Liver (tissue), 9 donors: ENCODE measurements around the gene AFF4. TPM values are rescaled to one million over a fixed set of nuclear protein-coding genes. Genes with fewer than 3 reads are reported as not detected.

Experiments used
- DNase-seq: peaks from one replicate; pipeline ENCODE4 v3.0.0-alpha.2; 2017; ENCODE audit warnings: low spot score
- H3K27ac ChIP-seq, 2 donors: one replicate each; pipeline ENCODE4 v1.7.0; 2013; ENCODE audit warnings: inconsistent platforms in 2 of 2, low read length in 2 of 2, control low read depth in 1 of 2, low read depth in 1 of 2, mild to moderate bottlenecking in 1 of 2
- H3K27me3 ChIP-seq, 4 donors: one replicate each; pipeline versions ENCODE4 v1.6.1 to v1.7.0; 2013; ENCODE audit warnings: low read length in 3 of 4, inconsistent platforms in 1 of 4, mild to moderate bottlenecking in 1 of 4, moderate library complexity in 1 of 4; ENCODE audit not compliant: control insufficient read depth in 4 of 4, insufficient read depth in 4 of 4
- H3K36me3 ChIP-seq, 4 donors: one replicate each; pipeline versions ENCODE4 v1.6.1 to v1.7.0; 2013; ENCODE audit warnings: low read length in 3 of 4, mild to moderate bottlenecking in 3 of 4, low read depth in 1 of 4, moderate library complexity in 1 of 4; ENCODE audit not compliant: control insufficient read depth in 4 of 4, insufficient read depth in 3 of 4
- H3K4me1 ChIP-seq, 4 donors: one replicate each; pipeline versions ENCODE4 v1.6.1 to v1.7.0; 2013; ENCODE audit warnings: low read length in 3 of 4, mild to moderate bottlenecking in 3 of 4, moderate library complexity in 1 of 4; ENCODE audit not compliant: control insufficient read depth in 4 of 4, insufficient read depth in 4 of 4
- H3K4me3 ChIP-seq, 3 donors: one replicate each; pipeline versions ENCODE4 v1.6.1 to v1.7.0; 2013; ENCODE audit warnings: low read length in 3 of 3, control low read depth in 1 of 3, low read depth in 1 of 3, mild to moderate bottlenecking in 1 of 3
- H3K9ac ChIP-seq, 2 donors: one replicate each; pipeline ENCODE4 v1.7.0; 2013; ENCODE audit warnings: low read length in 2 of 2, mild to moderate bottlenecking in 2 of 2, moderate library complexity in 2 of 2, control low read depth in 1 of 2, low read depth in 1 of 2
- H3K9me3 ChIP-seq, 4 donors: one replicate each; pipeline versions ENCODE4 v1.6.1 to v1.7.0; 2013; ENCODE audit warnings: low read length in 3 of 4; ENCODE audit not compliant: control insufficient read depth in 4 of 4
- EGR1 ChIP-seq, 2 donors: IDR thresholded peaks; 2 replicates each; pipeline ENCODE4 v1.6.1; 2016 to 2018; ENCODE audit warnings: antibody characterized with exemption in 2 of 2, low read depth in 2 of 2
- FOXA1 ChIP-seq: IDR thresholded peaks from 2 replicates; pipeline ENCODE4 v1.6.1; 2016; ENCODE audit warnings: antibody characterized with exemption
- FOXA2 ChIP-seq: IDR thresholded peaks from 2 replicates; pipeline ENCODE4 v1.6.1; 2016; ENCODE audit warnings: antibody characterized with exemption
- GABPA ChIP-seq, 2 donors: IDR thresholded peaks in 1 of 2; conservative IDR thresholded peaks in 1 of 2; 2 replicates each; pipeline ENCODE4 v1.6.1; 2016; ENCODE audit warnings: antibody characterized with exemption in 2 of 2, mild to moderate bottlenecking in 1 of 2, moderate library complexity in 1 of 2
- HNF4A ChIP-seq, 2 donors: conservative IDR thresholded peaks; 2 replicates each; pipeline ENCODE4 v1.6.1; 2016; ENCODE audit warnings: antibody characterized with exemption in 2 of 2, mild to moderate bottlenecking in 2 of 2
- HNF4G ChIP-seq: IDR thresholded peaks from 2 replicates; pipeline ENCODE4 v1.6.1; 2016; ENCODE audit warnings: antibody characterized with exemption
- JUND ChIP-seq, 2 donors: IDR thresholded peaks; 2 replicates each; pipeline ENCODE4 v1.6.1; 2016; ENCODE audit warnings: antibody characterized with exemption in 2 of 2
- NR2F2 ChIP-seq: IDR thresholded peaks from 2 replicates; pipeline ENCODE4 v1.6.1; 2016; ENCODE audit warnings: antibody characterized with exemption
- RAD21 ChIP-seq, 2 donors: IDR thresholded peaks; 2 replicates each; pipeline ENCODE4 v1.6.1; 2016; ENCODE audit warnings: antibody characterized with exemption in 2 of 2, mild to moderate bottlenecking in 2 of 2
- RXRA ChIP-seq, 2 donors: IDR thresholded peaks; 2 replicates each; pipeline ENCODE4 v1.6.1; 2017 to 2018; ENCODE audit warnings: antibody characterized with exemption in 2 of 2, mild to moderate bottlenecking in 1 of 2
- SP1 ChIP-seq: IDR thresholded peaks from 2 replicates; pipeline ENCODE4 v1.6.1; 2018; ENCODE audit warnings: antibody characterized with exemption, mild to moderate bottlenecking
- TAF1 ChIP-seq: conservative IDR thresholded peaks from 2 replicates; pipeline ENCODE4 v1.6.1; 2016; ENCODE audit warnings: antibody characterized with exemption, mild to moderate bottlenecking
- YY1 ChIP-seq: IDR thresholded peaks from 2 replicates; pipeline ENCODE4 v1.6.1; 2016; ENCODE audit warnings: antibody characterized with exemption, mild to moderate bottlenecking
- WGBS: extraction: QIAGEN DNeasy Blood & Tissue Kit; methylation state at CpG from one replicate; pipeline ENCODE4 v1.1.7; 2013; 5-methylcytosine and 5-hydroxymethylcytosine counted together
- polyA plus RNA-seq, 2 donors: library from polyadenylated mRNA; stranded (reverse) in 1 of 2; unstranded in 1 of 2; fragments of 200-250 nt in 1 of 2; fragments of >200 nt in 1 of 2; fragmentation: Nextera tagmentation in 1 of 2; extraction: Ambion mirVana in 1 of 2; gene quantifications; one replicate each; pipeline versions ENCODE4 v1.2.1 to v1.2.3, GENCODE V29; 2013 to 2015
- total RNA-seq, 2 donors: library from RNA; depleted of rRNA; stranded (reverse); fragments of >200 nt; gene quantifications; one replicate each; pipeline ENCODE4 v1.2.3, GENCODE V29; 2014
- TF ChIP-seq, protein P1 (sequence below): fragments of 150-350 bp; IDR thresholded peaks from 2 replicates; pipeline ENCODE4 v1.5.1; 2017; ENCODE audit warnings: improper control_type of control experiment, low read depth, low read length; ENCODE audit not compliant: missing input control
- TF ChIP-seq, protein P2 (sequence below): IDR thresholded peaks from 2 replicates; pipeline ENCODE4 v1.6.1; 2016; ENCODE audit warnings: antibody characterized with exemption
- TF ChIP-seq, protein P3 (sequence below): IDR thresholded peaks from 2 replicates; pipeline ENCODE4 v1.6.1; 2016; ENCODE audit warnings: antibody characterized with exemption
- TF ChIP-seq, protein P4 (sequence below): IDR thresholded peaks from 2 replicates; pipeline ENCODE4 v1.6.1; 2016; ENCODE audit warnings: antibody characterized with exemption, mild to moderate bottlenecking
- TF ChIP-seq, protein P5 (sequence below): IDR thresholded peaks from 2 replicates; pipeline ENCODE4 v1.6.1; 2016; ENCODE audit warnings: antibody characterized with exemption
- donor health status: healthy.
- donor health status: healthy.
- donor health status: healthy.
- donor health status: healthy.
- donor health status: healthy.

AFF4 gene
- total and polyA plus RNA-seq, 4 donors, result 5.5 to 19.1 (median 16.9) TPM

DNA sequence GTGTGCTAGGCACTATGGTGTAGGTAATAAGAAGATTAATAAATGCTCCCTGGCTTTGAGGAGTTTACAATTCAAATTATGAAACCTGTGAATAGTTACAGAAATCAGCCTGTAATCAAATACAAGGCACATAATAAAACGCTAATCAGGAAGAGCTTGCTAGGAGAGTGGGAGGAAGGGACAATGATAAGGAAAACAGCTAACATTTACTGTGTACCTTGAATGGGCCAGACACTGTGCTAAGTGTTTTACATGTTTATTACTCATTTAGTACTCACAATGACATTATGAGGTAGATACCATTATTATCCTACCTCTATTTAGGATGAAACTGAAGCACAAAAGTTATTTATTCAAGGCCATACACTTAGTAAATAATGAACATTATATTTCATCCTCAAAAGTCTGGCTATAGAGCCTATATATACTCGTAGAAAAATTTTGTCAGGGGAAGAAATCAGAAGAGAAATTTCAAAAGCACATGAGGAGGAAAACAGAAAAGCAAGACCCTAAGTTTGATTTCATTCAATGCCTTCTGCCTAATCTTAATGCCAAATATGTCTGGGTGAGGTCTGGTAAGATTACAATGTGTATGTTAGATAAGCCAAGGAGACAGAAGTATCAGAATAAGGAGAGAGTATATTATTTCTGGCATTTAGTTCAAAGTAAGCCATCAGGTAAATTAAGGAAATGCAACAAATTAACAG is 35.9 kb downstream of the AFF4 start (continued):
- TF ChIP-seq, protein P1, sequence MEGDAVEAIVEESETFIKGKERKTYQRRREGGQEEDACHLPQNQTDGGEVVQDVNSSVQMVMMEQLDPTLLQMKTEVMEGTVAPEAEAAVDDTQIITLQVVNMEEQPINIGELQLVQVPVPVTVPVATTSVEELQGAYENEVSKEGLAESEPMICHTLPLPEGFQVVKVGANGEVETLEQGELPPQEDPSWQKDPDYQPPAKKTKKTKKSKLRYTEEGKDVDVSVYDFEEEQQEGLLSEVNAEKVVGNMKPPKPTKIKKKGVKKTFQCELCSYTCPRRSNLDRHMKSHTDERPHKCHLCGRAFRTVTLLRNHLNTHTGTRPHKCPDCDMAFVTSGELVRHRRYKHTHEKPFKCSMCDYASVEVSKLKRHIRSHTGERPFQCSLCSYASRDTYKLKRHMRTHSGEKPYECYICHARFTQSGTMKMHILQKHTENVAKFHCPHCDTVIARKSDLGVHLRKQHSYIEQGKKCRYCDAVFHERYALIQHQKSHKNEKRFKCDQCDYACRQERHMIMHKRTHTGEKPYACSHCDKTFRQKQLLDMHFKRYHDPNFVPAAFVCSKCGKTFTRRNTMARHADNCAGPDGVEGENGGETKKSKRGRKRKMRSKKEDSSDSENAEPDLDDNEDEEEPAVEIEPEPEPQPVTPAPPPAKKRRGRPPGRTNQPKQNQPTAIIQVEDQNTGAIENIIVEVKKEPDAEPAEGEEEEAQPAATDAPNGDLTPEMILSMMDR, result no peak
- TF ChIP-seq YY1, result no peak
- no peak for TF ChIP-seq HNF4G
- no peak for TF ChIP-seq NR2F2
- TF ChIP-seq SP1, result no peak
- TF ChIP-seq, protein P2, sequence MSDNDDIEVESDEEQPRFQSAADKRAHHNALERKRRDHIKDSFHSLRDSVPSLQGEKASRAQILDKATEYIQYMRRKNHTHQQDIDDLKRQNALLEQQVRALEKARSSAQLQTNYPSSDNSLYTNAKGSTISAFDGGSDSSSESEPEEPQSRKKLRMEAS, result no peak
- TF ChIP-seq, protein P3, sequence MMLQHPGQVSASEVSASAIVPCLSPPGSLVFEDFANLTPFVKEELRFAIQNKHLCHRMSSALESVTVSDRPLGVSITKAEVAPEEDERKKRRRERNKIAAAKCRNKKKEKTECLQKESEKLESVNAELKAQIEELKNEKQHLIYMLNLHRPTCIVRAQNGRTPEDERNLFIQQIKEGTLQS, result no peak
- TF ChIP-seq FOXA1, result no peak
- TF ChIP-seq GABPA (IDR thresholded peaks at IDR 0.05 in 1 of 2, conservative IDR thresholded peaks at IDR 0.05 in 1 of 2), result no peak

DNA sequence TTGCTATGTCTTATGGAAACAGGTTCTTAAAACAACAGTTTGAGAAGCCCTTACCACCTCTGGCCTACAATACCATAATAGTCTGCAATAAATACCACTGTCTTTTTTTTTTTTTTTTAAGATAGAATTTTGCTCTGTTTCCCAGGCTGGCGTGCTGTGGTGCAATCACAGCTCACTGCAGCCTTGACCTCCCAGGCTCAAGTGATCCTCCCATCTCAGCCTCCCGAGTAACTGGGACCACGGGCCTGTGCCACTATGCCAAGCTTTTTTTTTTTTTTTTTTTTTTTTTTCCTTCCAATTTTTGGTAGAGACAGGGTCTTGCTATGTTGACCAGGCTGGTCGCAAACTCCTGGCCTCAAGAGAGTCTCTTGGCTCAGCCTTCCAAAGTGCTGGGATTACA is 37.0 kb downstream of the AFF4 start:
- no peak for DNase-seq
- Histone ChIP-seq H3K9me3 (no peaks in the 10 kb centered on the region), H3K9ac (no peak overlapping the region), H3K4me1 (peaks cover 0 to 5% (median 4%) of the 10 kb centered on the region in 4 donors), H3K36me3 (peaks cover 15 to 51% (median 39%) of the 10 kb centered on the region in 4 donors), H3K27ac (no peak overlapping the region), H3K27me3 (no peaks in the 10 kb centered on the region), H3K4me3 (no peak overlapping the region)
- 98% methylated on average over 4 of the region's 4 CpGs for WGBS
- no peak for TF ChIP-seq NR2F2
- no peak for TF ChIP-seq HNF4A (conservative IDR thresholded peaks at IDR 0.05)
- no peak for TF ChIP-seq RXRA (IDR thresholded peaks at IDR 0.05)

DNA sequence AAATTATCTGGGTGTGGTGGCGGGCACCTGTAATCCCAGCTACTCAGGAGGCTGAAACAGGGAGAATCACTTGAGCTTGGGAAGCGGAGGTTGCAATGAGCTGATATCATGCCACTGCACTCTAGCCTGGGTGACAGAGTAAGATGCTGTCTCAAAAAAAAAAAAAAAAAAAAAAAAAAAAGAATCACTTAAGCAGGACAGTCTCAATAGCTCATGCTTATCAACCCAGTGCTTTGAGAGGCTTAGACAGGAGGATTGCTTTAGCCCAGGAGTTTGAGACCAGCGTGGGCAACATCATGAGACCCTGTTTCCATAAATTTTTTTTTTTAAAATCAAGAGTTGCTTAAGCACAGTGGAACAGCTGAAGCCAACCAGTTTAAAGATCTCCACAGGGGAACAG is 47.3 kb downstream of the AFF4 start:
- DNase-seq, result no peak
- Histone ChIP-seq H3K9me3 (no peaks in the 10 kb centered on the region), H3K4me3 (no peak overlapping the region), H3K36me3 (peaks cover 5 to 20% (median 14%) of the 10 kb centered on the region in 4 donors), H3K27me3 (no peaks in the 10 kb centered on the region), H3K27ac (no peak overlapping the region), H3K4me1 (peaks cover 0 to 5% (median 0%) of the 10 kb centered on the region in 4 donors), H3K9ac (no peak overlapping the region)
- WGBS, result over 99% methylated on average over 3 of the region's 3 CpGs
- TF ChIP-seq FOXA2, result no peak
- TF ChIP-seq SP1, result no peak
- TF ChIP-seq RXRA (IDR thresholded peaks at IDR 0.05), result no peak
- no peak for TF ChIP-seq EGR1 (IDR thresholded peaks at IDR 0.05; ENCODE audit: low read depth in 2 of 2)
- TF ChIP-seq GABPA (IDR thresholded peaks at IDR 0.05 in 1 of 2, conservative IDR thresholded peaks at IDR 0.05 in 1 of 2), result no peak
- no peak for TF ChIP-seq HNF4G
- TF ChIP-seq NR2F2, result no peak
- TF ChIP-seq, protein P3, result no peak
- TF ChIP-seq HNF4A (conservative IDR thresholded peaks at IDR 0.05), result no peak
- TF ChIP-seq, protein P2, result no peak
- TF ChIP-seq, protein P4, sequence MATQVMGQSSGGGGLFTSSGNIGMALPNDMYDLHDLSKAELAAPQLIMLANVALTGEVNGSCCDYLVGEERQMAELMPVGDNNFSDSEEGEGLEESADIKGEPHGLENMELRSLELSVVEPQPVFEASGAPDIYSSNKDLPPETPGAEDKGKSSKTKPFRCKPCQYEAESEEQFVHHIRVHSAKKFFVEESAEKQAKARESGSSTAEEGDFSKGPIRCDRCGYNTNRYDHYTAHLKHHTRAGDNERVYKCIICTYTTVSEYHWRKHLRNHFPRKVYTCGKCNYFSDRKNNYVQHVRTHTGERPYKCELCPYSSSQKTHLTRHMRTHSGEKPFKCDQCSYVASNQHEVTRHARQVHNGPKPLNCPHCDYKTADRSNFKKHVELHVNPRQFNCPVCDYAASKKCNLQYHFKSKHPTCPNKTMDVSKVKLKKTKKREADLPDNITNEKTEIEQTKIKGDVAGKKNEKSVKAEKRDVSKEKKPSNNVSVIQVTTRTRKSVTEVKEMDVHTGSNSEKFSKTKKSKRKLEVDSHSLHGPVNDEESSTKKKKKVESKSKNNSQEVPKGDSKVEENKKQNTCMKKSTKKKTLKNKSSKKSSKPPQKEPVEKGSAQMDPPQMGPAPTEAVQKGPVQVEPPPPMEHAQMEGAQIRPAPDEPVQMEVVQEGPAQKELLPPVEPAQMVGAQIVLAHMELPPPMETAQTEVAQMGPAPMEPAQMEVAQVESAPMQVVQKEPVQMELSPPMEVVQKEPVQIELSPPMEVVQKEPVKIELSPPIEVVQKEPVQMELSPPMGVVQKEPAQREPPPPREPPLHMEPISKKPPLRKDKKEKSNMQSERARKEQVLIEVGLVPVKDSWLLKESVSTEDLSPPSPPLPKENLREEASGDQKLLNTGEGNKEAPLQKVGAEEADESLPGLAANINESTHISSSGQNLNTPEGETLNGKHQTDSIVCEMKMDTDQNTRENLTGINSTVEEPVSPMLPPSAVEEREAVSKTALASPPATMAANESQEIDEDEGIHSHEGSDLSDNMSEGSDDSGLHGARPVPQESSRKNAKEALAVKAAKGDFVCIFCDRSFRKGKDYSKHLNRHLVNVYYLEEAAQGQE, result no peak
- no peak for TF ChIP-seq JUND (IDR thresholded peaks at IDR 0.05)
- TF ChIP-seq FOXA1, result no peak
- TF ChIP-seq RAD21 (IDR thresholded peaks at IDR 0.05), result no peak
- TF ChIP-seq, protein P1, result no peak
- TF ChIP-seq TAF1, result no peak
- TF ChIP-seq, protein P5, sequence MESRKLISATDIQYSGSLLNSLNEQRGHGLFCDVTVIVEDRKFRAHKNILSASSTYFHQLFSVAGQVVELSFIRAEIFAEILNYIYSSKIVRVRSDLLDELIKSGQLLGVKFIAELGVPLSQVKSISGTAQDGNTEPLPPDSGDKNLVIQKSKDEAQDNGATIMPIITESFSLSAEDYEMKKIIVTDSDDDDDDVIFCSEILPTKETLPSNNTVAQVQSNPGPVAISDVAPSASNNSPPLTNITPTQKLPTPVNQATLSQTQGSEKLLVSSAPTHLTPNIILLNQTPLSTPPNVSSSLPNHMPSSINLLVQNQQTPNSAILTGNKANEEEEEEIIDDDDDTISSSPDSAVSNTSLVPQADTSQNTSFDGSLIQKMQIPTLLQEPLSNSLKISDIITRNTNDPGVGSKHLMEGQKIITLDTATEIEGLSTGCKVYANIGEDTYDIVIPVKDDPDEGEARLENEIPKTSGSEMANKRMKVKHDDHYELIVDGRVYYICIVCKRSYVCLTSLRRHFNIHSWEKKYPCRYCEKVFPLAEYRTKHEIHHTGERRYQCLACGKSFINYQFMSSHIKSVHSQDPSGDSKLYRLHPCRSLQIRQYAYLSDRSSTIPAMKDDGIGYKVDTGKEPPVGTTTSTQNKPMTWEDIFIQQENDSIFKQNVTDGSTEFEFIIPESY, result no peak
- no peak for TF ChIP-seq YY1
